CD4-positive, alpha-beta T cell treated with Interleukin-21 for 1 hour (primary cell): ENCODE data around the gene IGF1.
"Not testable (repeated sequence)": the region's sequence is repeated elsewhere in the genome, so short reads cannot be mapped to it uniquely, and the experiment has no call there.

Experiments used
- DNase-seq: peaks from one replicate; pipeline ENCODE4 v3.0.0-alpha.2; 2020

The IGF1 gene

DNA sequence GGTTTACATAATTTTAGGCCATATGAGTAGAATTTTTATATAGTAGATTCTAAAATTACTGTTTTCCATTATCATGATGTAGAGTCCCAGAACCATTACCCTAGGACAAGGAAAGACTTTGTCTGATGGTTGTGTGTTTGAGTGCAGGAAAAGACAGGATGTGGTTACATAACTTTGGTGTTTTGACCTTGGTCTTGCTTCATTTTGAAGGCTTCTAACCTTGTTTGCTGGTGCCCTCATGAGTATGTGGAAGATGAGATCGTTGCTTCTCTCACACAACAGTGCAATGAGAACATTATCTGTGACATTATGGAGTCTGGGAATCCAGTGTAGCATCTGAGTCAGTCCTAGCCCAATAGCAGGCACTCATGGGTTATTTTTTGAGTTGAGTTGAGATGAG lies 106.2 kb downstream of the IGF1 start:
- DNase-seq = no peak

DNA sequence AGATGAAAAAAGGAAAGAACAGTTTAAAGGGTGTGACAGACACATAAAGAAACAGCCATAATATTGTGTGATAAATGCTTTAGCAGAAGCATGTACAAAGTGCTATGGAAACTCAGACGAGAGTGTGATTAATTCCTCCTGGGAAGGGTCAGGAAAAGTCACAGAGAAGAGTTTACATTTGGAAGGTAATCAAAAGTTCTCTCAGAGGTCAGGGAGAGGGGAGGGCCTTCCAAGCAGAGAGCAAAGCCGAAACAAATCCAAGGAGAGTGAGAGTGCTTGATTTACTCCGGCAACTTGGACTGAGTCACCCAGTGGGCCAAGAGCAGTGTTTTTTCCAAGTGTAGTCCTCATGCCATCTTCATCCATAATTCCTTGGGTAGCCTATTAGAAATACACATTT lies 108.3 kb downstream of the IGF1 start:
- no peak for DNase-seq

- no peak for DNase-seq
These were observed 109.2 kb downstream of the IGF1 start for GRCh38 chr12:102371165-102371564.

DNA sequence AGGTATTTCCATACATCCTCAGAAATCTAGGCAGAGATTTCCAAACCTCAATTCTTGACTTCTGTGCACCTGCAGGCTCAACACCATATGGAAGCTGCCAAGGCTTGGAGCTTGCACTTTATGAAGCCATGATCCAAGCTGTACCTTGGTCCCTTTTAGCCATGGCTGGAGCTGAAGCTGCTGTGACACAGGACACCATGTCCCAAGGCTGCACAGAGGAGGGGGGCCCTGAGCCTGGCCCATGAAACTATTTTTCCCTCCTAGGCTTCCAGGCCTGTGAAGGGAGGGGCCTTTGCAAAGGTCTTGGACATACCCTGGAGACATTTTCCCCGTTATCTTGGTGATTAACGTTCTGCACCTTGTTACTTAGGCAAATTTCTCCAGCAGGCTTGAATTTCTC lies 110.5 kb downstream of the IGF1 start:
- DNase-seq = no peak

DNA sequence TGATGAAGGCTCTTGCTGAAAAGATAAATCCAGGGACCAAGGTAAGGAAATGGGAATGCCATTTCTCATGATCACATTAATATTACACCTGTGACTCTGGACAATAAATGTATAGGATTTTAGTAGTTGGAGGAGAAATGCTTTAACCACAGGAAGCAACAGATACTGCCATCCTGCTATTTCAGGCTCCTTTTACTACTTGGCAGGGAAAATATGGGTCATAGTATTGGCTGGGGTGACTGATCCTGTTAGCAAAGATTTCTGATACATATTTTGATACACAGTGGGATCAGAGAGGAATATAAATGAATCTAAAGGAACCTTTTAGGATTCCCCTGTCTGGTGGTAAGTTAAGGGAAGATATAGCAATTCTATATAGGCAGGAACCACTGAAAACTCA lies 115.0 kb downstream of the IGF1 start:
- no peak for DNase-seq

GRCh38 chr12:102364709-102365108 lies 115.7 kb downstream of the IGF1 start:
- DNase-seq = no peak

DNA sequence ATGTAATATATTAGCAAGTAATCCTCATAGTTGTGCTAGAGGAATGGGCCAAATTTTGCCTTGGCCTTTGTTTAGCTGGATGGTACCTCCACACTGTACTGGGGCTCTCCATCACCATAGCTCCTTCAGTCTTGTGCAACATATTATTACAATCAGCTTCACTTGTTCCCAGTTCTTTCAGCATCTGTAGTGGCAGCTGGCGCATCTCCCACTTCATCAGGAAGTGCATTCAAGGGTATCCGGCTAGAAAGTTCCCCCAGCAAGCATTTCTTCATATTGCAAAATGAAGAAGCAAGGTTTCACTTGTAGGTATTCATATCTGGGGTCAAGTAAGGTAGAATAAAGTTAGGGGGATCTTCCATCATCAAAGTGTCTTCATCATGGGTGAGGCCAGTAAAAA lies 123.7 kb downstream of the IGF1 start:
- no peak for DNase-seq

DNA sequence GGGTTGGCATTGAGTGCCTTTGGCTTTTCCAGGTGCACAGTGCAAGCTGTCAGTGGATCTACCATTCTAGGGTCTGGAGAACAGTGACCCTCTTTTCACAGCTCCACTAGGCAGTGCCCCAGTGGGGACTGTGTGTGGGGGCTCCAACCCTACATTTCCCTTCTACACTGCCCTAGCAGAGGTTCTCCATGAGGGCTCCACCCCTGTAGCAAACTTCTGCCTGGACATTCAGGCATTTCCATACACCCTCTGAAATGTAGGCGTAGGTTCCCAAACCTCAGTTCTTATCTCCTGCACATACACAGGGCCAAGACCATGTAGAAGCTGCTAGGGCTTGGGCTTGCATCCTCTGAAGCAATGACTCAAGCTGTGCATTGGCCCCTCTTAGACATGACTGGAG lies 126.1 kb downstream of the IGF1 start:
- not testable (repeated sequence) for DNase-seq

DNA sequence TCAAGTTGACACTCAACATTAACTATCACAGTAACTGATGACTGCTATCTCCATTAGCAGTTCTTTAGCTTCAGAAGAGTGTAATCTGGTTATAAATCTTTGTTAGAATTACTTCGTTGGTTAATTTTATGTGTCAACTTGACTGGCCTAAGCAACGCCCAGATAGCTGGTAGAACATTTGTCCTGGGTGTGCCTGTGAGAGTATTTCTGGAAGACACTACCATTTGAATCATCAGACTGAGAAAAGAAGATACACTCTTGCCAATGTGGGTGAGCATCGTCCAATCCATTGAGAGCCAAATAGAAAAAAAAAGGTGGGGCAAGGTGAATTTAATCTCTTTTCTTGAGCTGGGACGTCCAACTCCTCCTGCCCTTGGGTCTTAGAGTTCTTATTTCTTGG lies 129.0 kb downstream of the IGF1 start:
- no peak for DNase-seq

DNA sequence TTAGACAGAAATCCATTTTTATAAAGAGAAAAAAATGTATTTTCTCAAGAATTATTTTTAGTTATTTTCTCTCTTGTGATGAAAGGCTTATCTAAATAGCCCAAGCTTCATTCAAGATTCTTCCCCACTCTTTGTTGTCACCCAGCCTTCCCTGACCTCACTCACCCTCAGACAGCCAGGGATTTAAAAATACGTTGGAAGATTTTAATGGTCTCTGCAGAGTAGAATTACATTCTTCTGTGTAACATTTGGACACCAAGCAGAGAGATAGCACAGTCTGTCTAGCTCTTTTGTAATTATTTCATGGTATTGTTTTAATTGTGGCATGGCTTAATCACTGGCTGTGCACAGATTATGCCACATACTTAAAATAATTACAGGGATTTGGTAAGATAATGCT lies 130.3 kb downstream of the IGF1 start:
- no peak for DNase-seq

- DNase-seq = no peak
These were observed 131.3 kb downstream of the IGF1 start for GRCh38 chr12:102349079-102349478.

- no peak for DNase-seq
These were observed 132.6 kb downstream of the IGF1 start for GRCh38 chr12:102347811-102348210.
